ENCODE data around the gene KNL1.

- TF ChIP-seq, protein P1, sequence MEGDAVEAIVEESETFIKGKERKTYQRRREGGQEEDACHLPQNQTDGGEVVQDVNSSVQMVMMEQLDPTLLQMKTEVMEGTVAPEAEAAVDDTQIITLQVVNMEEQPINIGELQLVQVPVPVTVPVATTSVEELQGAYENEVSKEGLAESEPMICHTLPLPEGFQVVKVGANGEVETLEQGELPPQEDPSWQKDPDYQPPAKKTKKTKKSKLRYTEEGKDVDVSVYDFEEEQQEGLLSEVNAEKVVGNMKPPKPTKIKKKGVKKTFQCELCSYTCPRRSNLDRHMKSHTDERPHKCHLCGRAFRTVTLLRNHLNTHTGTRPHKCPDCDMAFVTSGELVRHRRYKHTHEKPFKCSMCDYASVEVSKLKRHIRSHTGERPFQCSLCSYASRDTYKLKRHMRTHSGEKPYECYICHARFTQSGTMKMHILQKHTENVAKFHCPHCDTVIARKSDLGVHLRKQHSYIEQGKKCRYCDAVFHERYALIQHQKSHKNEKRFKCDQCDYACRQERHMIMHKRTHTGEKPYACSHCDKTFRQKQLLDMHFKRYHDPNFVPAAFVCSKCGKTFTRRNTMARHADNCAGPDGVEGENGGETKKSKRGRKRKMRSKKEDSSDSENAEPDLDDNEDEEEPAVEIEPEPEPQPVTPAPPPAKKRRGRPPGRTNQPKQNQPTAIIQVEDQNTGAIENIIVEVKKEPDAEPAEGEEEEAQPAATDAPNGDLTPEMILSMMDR (conservative IDR thresholded peaks at IDR 0.05 in 1 of 2, IDR thresholded peaks at IDR 0.05 in 1 of 2; ENCODE audit: low read depth in 1 of 2, low read length in 2 of 2), result no peak
- no peak for TF ChIP-seq EZH2 (IDR thresholded peaks at IDR 0.05; ENCODE audit: low read length, missing control alignments)
Observed at GRCh38 chr15:40694688-40695468, 100.8 kb downstream of the KNL1 start, which contains the start of gene RAD51.
